ENCODE measurements around the gene MYO3B.

The MYO3B gene

DNA sequence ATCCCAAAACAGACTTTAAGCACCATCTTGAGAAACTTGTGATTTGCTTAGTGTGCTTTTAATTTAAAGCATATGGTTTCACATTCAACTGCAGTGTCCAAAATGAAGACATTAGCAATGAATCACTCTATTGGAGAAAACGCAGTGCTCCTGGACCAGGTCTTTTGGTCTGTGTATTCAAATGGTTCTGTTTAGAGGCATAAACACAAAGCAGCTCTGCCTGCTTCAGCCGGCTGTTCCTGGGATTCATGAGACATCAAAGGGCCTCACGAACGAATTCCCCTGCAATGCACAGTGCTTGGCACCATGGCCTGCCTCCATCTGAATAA is 420.1 kb downstream of the MYO3B start:
- H3K27ac ChIP-seq (ENCODE audit: low read length), result no peak overlapping the region
- no peaks in the 10 kb centered on the region for H3K4me1 ChIP-seq (ENCODE audit: insufficient read depth, low read length)
- H4K20me1 ChIP-seq (ENCODE audit: insufficient read depth, low read length), result no peaks in the 10 kb centered on the region
- H3K4me2 ChIP-seq (ENCODE audit: insufficient read depth, low read length), result no peak overlapping the region
- DNase-seq (no peak), ATAC-seq (ENCODE audit: insufficient read depth, low read depth) (no peak)
- H3K36me3 ChIP-seq (ENCODE audit: insufficient read depth, low read length), result no peaks in the 10 kb centered on the region
- no peak overlapping the region for H3K4me3 ChIP-seq (ENCODE audit: low read depth in 1 of 2, low read length in 2 of 2)
- H2AFZ ChIP-seq (ENCODE audit: low read depth, low read length), result no peak overlapping the region
- TF ChIP-seq, protein P1, sequence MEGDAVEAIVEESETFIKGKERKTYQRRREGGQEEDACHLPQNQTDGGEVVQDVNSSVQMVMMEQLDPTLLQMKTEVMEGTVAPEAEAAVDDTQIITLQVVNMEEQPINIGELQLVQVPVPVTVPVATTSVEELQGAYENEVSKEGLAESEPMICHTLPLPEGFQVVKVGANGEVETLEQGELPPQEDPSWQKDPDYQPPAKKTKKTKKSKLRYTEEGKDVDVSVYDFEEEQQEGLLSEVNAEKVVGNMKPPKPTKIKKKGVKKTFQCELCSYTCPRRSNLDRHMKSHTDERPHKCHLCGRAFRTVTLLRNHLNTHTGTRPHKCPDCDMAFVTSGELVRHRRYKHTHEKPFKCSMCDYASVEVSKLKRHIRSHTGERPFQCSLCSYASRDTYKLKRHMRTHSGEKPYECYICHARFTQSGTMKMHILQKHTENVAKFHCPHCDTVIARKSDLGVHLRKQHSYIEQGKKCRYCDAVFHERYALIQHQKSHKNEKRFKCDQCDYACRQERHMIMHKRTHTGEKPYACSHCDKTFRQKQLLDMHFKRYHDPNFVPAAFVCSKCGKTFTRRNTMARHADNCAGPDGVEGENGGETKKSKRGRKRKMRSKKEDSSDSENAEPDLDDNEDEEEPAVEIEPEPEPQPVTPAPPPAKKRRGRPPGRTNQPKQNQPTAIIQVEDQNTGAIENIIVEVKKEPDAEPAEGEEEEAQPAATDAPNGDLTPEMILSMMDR (IDR thresholded peaks at IDR 0.05; ENCODE audit: borderline replicate concordance, extremely low read depth, low read length, poor library complexity, severe bottlenecking), result no peak
- no peak for TF ChIP-seq EZH2 (IDR thresholded peaks at IDR 0.05; ENCODE audit: borderline replicate concordance, low read depth, low read length, severe bottlenecking)
- no peaks in the 10 kb centered on the region for H3K9me3 ChIP-seq (ENCODE audit: insufficient read depth, low read length, severe bottlenecking)
- H3K27me3 ChIP-seq (ENCODE audit: insufficient read depth, low read length, poor library complexity), result peaks cover 2% of the 10 kb centered on the region
- no peaks in the 10 kb centered on the region for H3K79me2 ChIP-seq (ENCODE audit: insufficient read depth, low read length)
- H3K9ac ChIP-seq (ENCODE audit: low read depth, low read length), result no peak overlapping the region

DNA sequence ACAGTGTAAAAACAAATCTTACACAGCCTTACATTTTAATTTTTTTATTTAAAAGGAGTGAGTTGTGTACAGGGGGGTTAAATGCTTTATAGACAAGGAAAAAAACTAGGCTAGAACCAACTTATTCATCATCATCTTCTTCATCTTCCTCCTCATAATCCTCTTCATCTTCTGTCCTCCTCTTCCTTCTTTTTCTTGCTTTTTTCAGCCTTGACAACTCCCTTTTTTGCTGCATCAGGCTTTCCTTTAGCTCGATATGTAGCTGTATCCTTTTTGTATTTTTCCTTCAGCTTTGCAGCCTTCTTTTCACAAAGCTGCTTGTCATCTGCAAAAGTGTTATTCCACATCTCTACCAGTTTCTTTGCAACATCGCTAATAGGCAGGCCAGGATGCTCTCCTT is 423.5 kb downstream of the MYO3B start:
- TF ChIP-seq, protein P1 (IDR thresholded peaks at IDR 0.05; ENCODE audit: borderline replicate concordance, extremely low read depth, low read length, poor library complexity, severe bottlenecking), result no peak
- no peak for TF ChIP-seq EZH2 (IDR thresholded peaks at IDR 0.05; ENCODE audit: borderline replicate concordance, low read depth, low read length, severe bottlenecking)
- no peak for DNase-seq
- Histone ChIP-seq H4K20me1 (ENCODE audit: insufficient read depth, low read length) (no peaks in the 10 kb centered on the region), H3K27me3 (ENCODE audit: insufficient read depth, low read length, poor library complexity) (peaks cover 16% of the 10 kb centered on the region), H3K4me3 (ENCODE audit: low read depth in 1 of 2, low read length in 2 of 2) (no peak overlapping the region), H3K9ac (ENCODE audit: low read depth, low read length) (no peak overlapping the region), H2AFZ (ENCODE audit: low read depth, low read length) (no peak overlapping the region), H3K4me2 (ENCODE audit: insufficient read depth, low read length) (no peak overlapping the region), H3K9me3 (ENCODE audit: insufficient read depth, low read length, severe bottlenecking) (no peaks in the 10 kb centered on the region), H3K4me1 (ENCODE audit: insufficient read depth, low read length) (no peaks in the 10 kb centered on the region), H3K79me2 (ENCODE audit: insufficient read depth, low read length) (no peaks in the 10 kb centered on the region), H3K27ac (ENCODE audit: low read length) (no peak overlapping the region), H3K36me3 (ENCODE audit: insufficient read depth, low read length) (no peaks in the 10 kb centered on the region)
- ATAC-seq (ENCODE audit: insufficient read depth, low read depth), result no peak

DNA sequence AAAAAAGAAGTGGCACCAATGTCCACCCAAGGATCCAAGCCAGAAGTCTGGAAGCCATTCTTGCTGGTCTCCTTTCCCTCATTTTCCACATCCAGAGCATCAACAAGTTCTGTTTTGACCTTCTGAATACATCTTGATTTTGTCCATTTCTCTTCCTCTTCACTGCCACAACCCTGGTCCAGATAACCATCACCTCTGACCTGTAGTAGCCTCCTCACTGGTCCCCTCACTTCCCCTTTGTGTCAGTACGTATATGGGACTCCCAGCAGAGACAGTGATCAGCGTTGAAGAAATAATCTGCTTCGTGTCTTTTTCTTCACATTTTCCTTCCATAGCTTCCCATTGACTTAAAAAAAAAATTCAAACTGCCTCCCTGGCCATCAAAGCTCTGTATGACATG is 427.9 kb downstream of the MYO3B start:
- TF ChIP-seq, protein P1 (IDR thresholded peaks at IDR 0.05; ENCODE audit: borderline replicate concordance, extremely low read depth, low read length, poor library complexity, severe bottlenecking), result no peak
- no peak for TF ChIP-seq EZH2 (IDR thresholded peaks at IDR 0.05; ENCODE audit: borderline replicate concordance, low read depth, low read length, severe bottlenecking)
- H3K27me3 ChIP-seq (ENCODE audit: insufficient read depth, low read length, poor library complexity), result peaks cover 21% of the 10 kb centered on the region
- no peaks in the 10 kb centered on the region for H3K36me3 ChIP-seq (ENCODE audit: insufficient read depth, low read length)
- no peak for ATAC-seq (ENCODE audit: insufficient read depth, low read depth)
- H3K4me2 ChIP-seq (ENCODE audit: insufficient read depth, low read length), result no peak overlapping the region
- H3K4me3 ChIP-seq (ENCODE audit: low read depth in 1 of 2, low read length in 2 of 2), result no peak overlapping the region
- H3K79me2 ChIP-seq (ENCODE audit: insufficient read depth, low read length), result no peaks in the 10 kb centered on the region
- H3K27ac ChIP-seq (ENCODE audit: low read length), result no peak overlapping the region
- no peaks in the 10 kb centered on the region for H3K9me3 ChIP-seq (ENCODE audit: insufficient read depth, low read length, severe bottlenecking)
- H3K4me1 ChIP-seq (ENCODE audit: insufficient read depth, low read length), result no peaks in the 10 kb centered on the region
- DNase-seq, result no peak
- H4K20me1 ChIP-seq (ENCODE audit: insufficient read depth, low read length), result no peaks in the 10 kb centered on the region
- H2AFZ ChIP-seq (ENCODE audit: low read depth, low read length), result no peak overlapping the region
- no peak overlapping the region for H3K9ac ChIP-seq (ENCODE audit: low read depth, low read length)

DNA sequence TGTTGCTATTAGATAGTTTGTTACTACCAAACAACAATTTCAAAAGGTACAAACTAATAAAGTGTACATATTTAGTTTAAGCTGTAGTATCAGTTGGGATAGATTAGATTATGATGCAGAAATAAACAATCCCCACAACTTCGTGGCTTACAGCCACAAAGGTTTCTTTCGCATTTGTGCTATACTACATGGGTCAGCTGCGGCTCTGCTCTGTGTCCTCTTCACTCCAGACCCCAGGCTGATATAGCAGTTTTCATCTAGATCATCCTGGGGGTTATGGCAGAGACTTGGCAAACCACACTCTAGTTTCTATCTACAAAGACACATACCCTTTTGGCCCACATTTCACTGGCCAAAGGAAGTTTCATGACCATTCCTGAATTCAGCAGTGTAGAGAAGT is 429.2 kb downstream of the MYO3B start:
- H3K36me3 ChIP-seq (ENCODE audit: insufficient read depth, low read length), result no peaks in the 10 kb centered on the region
- peaks cover 21% of the 10 kb centered on the region for H3K27me3 ChIP-seq (ENCODE audit: insufficient read depth, low read length, poor library complexity)
- DNase-seq, result no peak
- no peak overlapping the region for H3K27ac ChIP-seq (ENCODE audit: low read length)
- H2AFZ ChIP-seq (ENCODE audit: low read depth, low read length), result no peak overlapping the region
- no peak overlapping the region for H3K9ac ChIP-seq (ENCODE audit: low read depth, low read length)
- H3K4me1 ChIP-seq (ENCODE audit: insufficient read depth, low read length), result no peaks in the 10 kb centered on the region
- no peaks in the 10 kb centered on the region for H3K9me3 ChIP-seq (ENCODE audit: insufficient read depth, low read length, severe bottlenecking)
- no peak overlapping the region for H3K4me3 ChIP-seq (ENCODE audit: low read depth in 1 of 2, low read length in 2 of 2)
- no peak for ATAC-seq (ENCODE audit: insufficient read depth, low read depth)
- no peaks in the 10 kb centered on the region for H4K20me1 ChIP-seq (ENCODE audit: insufficient read depth, low read length)
- H3K4me2 ChIP-seq (ENCODE audit: insufficient read depth, low read length), result no peak overlapping the region
- H3K79me2 ChIP-seq (ENCODE audit: insufficient read depth, low read length), result no peaks in the 10 kb centered on the region
- no peak for TF ChIP-seq EZH2 (IDR thresholded peaks at IDR 0.05; ENCODE audit: borderline replicate concordance, low read depth, low read length, severe bottlenecking)
- TF ChIP-seq, protein P1 (IDR thresholded peaks at IDR 0.05; ENCODE audit: borderline replicate concordance, extremely low read depth, low read length, poor library complexity, severe bottlenecking), result no peak

All from DND-41 (cell line).